ENCODE measurements around the gene CNTN5. TPM values are rescaled to one million over a fixed set of nuclear protein-coding genes. Genes with fewer than 3 reads are reported as not detected.

Gene CNTN5
- total RNA-seq, 4 donors from 2014 or later: not detected

GRCh38 chr11:99638073-99638553, 617.4 kb downstream of the CNTN5 start:
- ATAC-seq (ENCODE audit: low FRiP score): no peak
- DNase-seq (ENCODE audit: low spot score): no peak
- no peak for TF ChIP-seq CTCF (IDR thresholded peaks at IDR 0.05)

- ATAC-seq (ENCODE audit: low FRiP score) (no peak), DNase-seq (ENCODE audit: low spot score) (no peak)
- no peak for TF ChIP-seq CTCF (IDR thresholded peaks at IDR 0.05)
These were observed 619.9 kb downstream of the CNTN5 start for GRCh38 chr11:99640671-99641070.

GRCh38 chr11:99645934-99646333, 625.2 kb downstream of the CNTN5 start:
- TF ChIP-seq CTCF (IDR thresholded peaks at IDR 0.05): no peak
- DNase-seq (ENCODE audit: low spot score) (no peak), ATAC-seq (ENCODE audit: low FRiP score) (no peak)

- TF ChIP-seq CTCF (IDR thresholded peaks at IDR 0.05): no peak
- no peak for ATAC-seq (ENCODE audit: low FRiP score)
- no peak for DNase-seq (ENCODE audit: low spot score)
These were observed 649.4 kb downstream of the CNTN5 start for GRCh38 chr11:99670067-99670676.

- ATAC-seq (ENCODE audit: low FRiP score) (no peak), DNase-seq (ENCODE audit: low spot score) (no peak)
- no peak for TF ChIP-seq CTCF (IDR thresholded peaks at IDR 0.05)
These were observed 651.2 kb downstream of the CNTN5 start for GRCh38 chr11:99671808-99672409.

GRCh38 chr11:99676292-99676691, 655.5 kb downstream of the CNTN5 start:
- ATAC-seq (ENCODE audit: low FRiP score) (no peak), DNase-seq (ENCODE audit: low spot score) (no peak)
- no peak for TF ChIP-seq CTCF (IDR thresholded peaks at IDR 0.05)

GRCh38 chr11:99682171-99682570, 661.4 kb downstream of the CNTN5 start:
- no peak for ATAC-seq (ENCODE audit: low FRiP score)
- no peak for DNase-seq (ENCODE audit: low spot score)
- no peak for TF ChIP-seq CTCF (IDR thresholded peaks at IDR 0.05)
